ENCODE results near the gene DPF1. TPM values are rescaled to one million over a fixed set of nuclear protein-coding genes. Genes with fewer than 3 reads are reported as not detected.

DPF1 gene
- total RNA-seq, 1 experiment from 2014 or later = 1.0 TPM

GRCh38 chr19:38213911-38214625 is 10.0 kb downstream of the DPF1 start:
- intact Hi-C loops (cut with micrococcal nuclease; ENCODE audit: unreplicated experiment) = no loop called here
- H3K27ac Mint-ChIP-seq (ENCODE audit: unreplicated experiment) = peak overlapping the region; percentile 16
- H3K4me3 Mint-ChIP-seq (ENCODE audit: low read depth, unreplicated experiment) = no peak overlapping the region
- H3K36me3 Mint-ChIP-seq (ENCODE audit: insufficient read depth, unreplicated experiment) = peaks cover 25% of the 10 kb centered on the region
- peaks cover 50% of the 10 kb centered on the region for H3K27me3 Mint-ChIP-seq (ENCODE audit: unreplicated experiment)
- no peaks in the 10 kb centered on the region for H3K9me3 Mint-ChIP-seq (ENCODE audit: low read depth, unreplicated experiment)
- CTCF ChIA-PET = no interaction called here
- TF ChIP-seq, protein P1, sequence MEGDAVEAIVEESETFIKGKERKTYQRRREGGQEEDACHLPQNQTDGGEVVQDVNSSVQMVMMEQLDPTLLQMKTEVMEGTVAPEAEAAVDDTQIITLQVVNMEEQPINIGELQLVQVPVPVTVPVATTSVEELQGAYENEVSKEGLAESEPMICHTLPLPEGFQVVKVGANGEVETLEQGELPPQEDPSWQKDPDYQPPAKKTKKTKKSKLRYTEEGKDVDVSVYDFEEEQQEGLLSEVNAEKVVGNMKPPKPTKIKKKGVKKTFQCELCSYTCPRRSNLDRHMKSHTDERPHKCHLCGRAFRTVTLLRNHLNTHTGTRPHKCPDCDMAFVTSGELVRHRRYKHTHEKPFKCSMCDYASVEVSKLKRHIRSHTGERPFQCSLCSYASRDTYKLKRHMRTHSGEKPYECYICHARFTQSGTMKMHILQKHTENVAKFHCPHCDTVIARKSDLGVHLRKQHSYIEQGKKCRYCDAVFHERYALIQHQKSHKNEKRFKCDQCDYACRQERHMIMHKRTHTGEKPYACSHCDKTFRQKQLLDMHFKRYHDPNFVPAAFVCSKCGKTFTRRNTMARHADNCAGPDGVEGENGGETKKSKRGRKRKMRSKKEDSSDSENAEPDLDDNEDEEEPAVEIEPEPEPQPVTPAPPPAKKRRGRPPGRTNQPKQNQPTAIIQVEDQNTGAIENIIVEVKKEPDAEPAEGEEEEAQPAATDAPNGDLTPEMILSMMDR (IDR thresholded peaks at IDR 0.05; ENCODE audit: unreplicated experiment) = no peak
- DNase-seq = peak; percentile 57
- H3K4me1 Mint-ChIP-seq (ENCODE audit: low read depth, unreplicated experiment) = peaks cover 10% of the 10 kb centered on the region
- BruUV-seq (replicated peaks) = no TSS peak

DNA sequence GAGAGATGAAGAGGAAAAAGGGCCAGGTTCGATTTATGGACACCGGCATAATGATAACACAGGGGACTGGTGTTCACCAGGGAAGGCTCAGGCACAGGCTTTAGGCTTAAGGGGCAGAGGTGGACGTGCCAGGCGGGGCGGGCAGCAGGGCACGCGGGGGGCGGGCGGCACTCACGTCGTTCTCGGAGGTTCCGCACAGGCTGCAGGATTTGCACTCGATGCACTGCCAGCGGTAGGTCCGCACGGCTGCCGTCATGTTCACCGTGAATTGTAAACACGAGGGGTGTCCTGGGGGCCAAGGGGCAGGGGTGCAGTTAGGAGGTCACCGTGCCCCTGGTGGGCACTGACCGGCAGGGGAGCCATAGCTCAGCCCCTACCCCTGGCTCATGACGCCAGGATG is 10.6 kb downstream of the DPF1 start:
- TF ChIP-seq, protein P1 (IDR thresholded peaks at IDR 0.05; ENCODE audit: unreplicated experiment) = no peak
- Mint-ChIP-seq H3K9me3 (ENCODE audit: low read depth, unreplicated experiment) (no peaks in the 10 kb centered on the region), H3K27me3 (ENCODE audit: unreplicated experiment) (peaks cover 44% of the 10 kb centered on the region), H3K36me3 (ENCODE audit: insufficient read depth, unreplicated experiment) (peaks cover 26% of the 10 kb centered on the region), H3K4me3 (ENCODE audit: low read depth, unreplicated experiment) (no peak overlapping the region), H3K4me1 (ENCODE audit: low read depth, unreplicated experiment) (peaks cover 10% of the 10 kb centered on the region), H3K27ac (ENCODE audit: unreplicated experiment) (no peak overlapping the region)
- BruUV-seq (replicated peaks) = no TSS peak
- CTCF ChIA-PET = interaction anchor here (0.6 to 1.0 kb wide), 3 partner anchors 312 to 508 kb away, joined by 3 to 12 read pairs (median 7); no protein-coding TSS in a partner anchor
- DNase-seq = no peak
- intact Hi-C loops (cut with micrococcal nuclease; ENCODE audit: unreplicated experiment) = no loop called here

DNA sequence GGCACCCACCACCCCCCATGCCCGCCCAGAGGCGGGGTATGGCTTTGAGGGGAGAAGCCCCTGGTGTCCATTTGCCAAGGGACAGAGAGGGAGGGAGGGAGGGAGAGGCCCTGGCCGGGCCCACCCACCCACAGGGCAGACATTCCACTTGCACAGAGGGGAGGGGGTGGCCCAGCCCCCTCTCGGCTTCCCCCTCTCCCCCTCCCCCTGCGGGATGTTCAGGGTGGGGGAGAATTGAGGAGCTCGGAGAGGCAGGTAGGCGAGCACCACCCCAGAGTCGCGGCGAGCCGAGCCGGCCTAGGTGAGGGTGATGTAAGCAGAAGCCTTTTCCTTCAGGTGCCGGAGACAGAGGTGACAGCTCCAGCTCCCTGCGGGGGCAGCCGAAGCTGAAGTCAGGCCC is 12.3 kb downstream of the DPF1 start:
- H3K27ac Mint-ChIP-seq (ENCODE audit: unreplicated experiment) = no peak overlapping the region
- H3K9me3 Mint-ChIP-seq (ENCODE audit: low read depth, unreplicated experiment) = no peaks in the 10 kb centered on the region
- DNase-seq = no peak
- H3K27me3 Mint-ChIP-seq (ENCODE audit: unreplicated experiment) = peaks cover 39% of the 10 kb centered on the region
- H3K4me1 Mint-ChIP-seq (ENCODE audit: low read depth, unreplicated experiment) = peaks cover 10% of the 10 kb centered on the region
- no peak overlapping the region for H3K4me3 Mint-ChIP-seq (ENCODE audit: low read depth, unreplicated experiment)
- CTCF ChIA-PET = interaction anchor here (0.6 kb wide), 1 partner anchor 124 kb away, joined by 4 read pairs; the partner anchor contains the start of gene CATSPERG
- TF ChIP-seq, protein P1 (IDR thresholded peaks at IDR 0.05; ENCODE audit: unreplicated experiment) = no peak
- no TSS peak for BruUV-seq (replicated peaks)
- H3K36me3 Mint-ChIP-seq (ENCODE audit: insufficient read depth, unreplicated experiment) = peaks cover 36% of the 10 kb centered on the region
- intact Hi-C loops (cut with micrococcal nuclease; ENCODE audit: unreplicated experiment) = no loop called here

GRCh38 chr19:38211151-38211591 is 12.9 kb downstream of the DPF1 start:
- Mint-ChIP-seq H3K27ac (ENCODE audit: unreplicated experiment) (no peak overlapping the region), H3K4me1 (ENCODE audit: low read depth, unreplicated experiment) (peaks cover 10% of the 10 kb centered on the region), H3K9me3 (ENCODE audit: low read depth, unreplicated experiment) (no peaks in the 10 kb centered on the region), H3K4me3 (ENCODE audit: low read depth, unreplicated experiment) (no peak overlapping the region), H3K36me3 (ENCODE audit: insufficient read depth, unreplicated experiment) (peaks cover 41% of the 10 kb centered on the region), H3K27me3 (ENCODE audit: unreplicated experiment) (peaks cover 38% of the 10 kb centered on the region)
- BruUV-seq (replicated peaks) = no TSS peak
- DNase-seq = no peak
- TF ChIP-seq, protein P1 (IDR thresholded peaks at IDR 0.05; ENCODE audit: unreplicated experiment) = peak; percentile 45
- intact Hi-C loops (cut with micrococcal nuclease; ENCODE audit: unreplicated experiment) = no loop called here
- CTCF ChIA-PET = interaction anchor here (0.7 kb wide), 1 partner anchor 11 kb away, joined by 3 read pairs; no protein-coding TSS in a partner anchor
